GM12878 (cell line): ENCODE data around the gene CCDC178. TPM values are rescaled to one million over a fixed set of nuclear protein-coding genes. Genes with fewer than 3 reads are reported as not detected.

ENCODE experiments used
- ATAC-seq: fragments of 200-7000 bp; cut with Tn5 transposase; 3 replicates; pipeline ENCODE4 v1.9.1; 2020; ENCODE audit warnings: mild to moderate bottlenecking, moderate library complexity
- BruUV-seq: library from RNA; stranded (reverse); fragments of 400-500 nt; replicated peaks from 2 replicates; lab custom pipeline; 2021; lab: Mats Ljungman, UMichigan
- CTCF ChIA-PET: fragments of 300-600 bp; sonication (Branson Sonifier 250); formaldehyde crosslinking; extraction: SDS; loops from one replicate; lab custom pipeline; 2021; ENCODE audit warnings: inconsistent platforms; lab: Yijun Ruan, JAX
- POLR2A ChIA-PET: fragments of 350-600 bp; formaldehyde crosslinking; extraction: SDS; loops from one replicate; lab custom pipeline; 2021; ENCODE audit warnings: inconsistent platforms; lab: Charles Lee
- RAD21 ChIA-PET: fragments of 300-600 bp; sonication (Branson Sonifier 250); formaldehyde crosslinking; loops from one replicate; lab custom pipeline; 2023; ENCODE audit warnings: antibody characterized with exemption; ENCODE audit not compliant: unreplicated experiment; lab: Charles Lee
- SMC1A ChIA-PET: fragments of 300-600 bp; sonication (Branson Sonifier 250); formaldehyde crosslinking; loops from one replicate; lab custom pipeline; 2023; ENCODE audit not compliant: unreplicated experiment, uncharacterized antibody; lab: Charles Lee
- DNase-seq: peaks from one replicate; pipeline ENCODE4 v3.0.0-alpha.2; 2011; ENCODE audit warnings: low read depth, low spot score
- FAIRE-seq: peaks from 3 replicates; lab custom pipeline; 2011; peaks lifted over from hg19 to GRCh38; lab: Jason Lieb, UNC
- H2AFZ ChIP-seq: 2 replicates; pipeline ENCODE4 v1.6.0; 2011; ENCODE audit warnings: low read depth, low read length, control low read depth; ENCODE audit not compliant: control insufficient read depth
- H3K27ac ChIP-seq: 2 replicates; pipeline ENCODE4 v1.5.1; 2011; ENCODE audit warnings: control low read depth; ENCODE audit not compliant: control insufficient read depth, insufficient read depth
- H3K27me3 ChIP-seq, 2 experiments: replicated peaks in 1 of 2; 2 replicates each; pipeline versions ENCODE4 v1.6.0 to v1.6.1; 2011; ENCODE audit warnings: low read length in 1 of 2; ENCODE audit not compliant: control insufficient read depth in 2 of 2, insufficient read depth in 2 of 2
- H3K36me3 ChIP-seq, 2 experiments: 2 replicates each; pipeline ENCODE4 v1.5.1; 2011; ENCODE audit warnings: low read length in 1 of 2; ENCODE audit not compliant: control insufficient read depth in 2 of 2, insufficient read depth in 2 of 2
- H3K4me1 ChIP-seq: 2 replicates; pipeline ENCODE4 v1.6.1; 2011; ENCODE audit warnings: mild to moderate bottlenecking, low read length, moderate library complexity, mixed read lengths; ENCODE audit not compliant: control insufficient read depth, insufficient read depth
- H3K4me2 ChIP-seq: 2 replicates; pipeline ENCODE4 v1.6.0; 2011; ENCODE audit warnings: control low read depth; ENCODE audit not compliant: control insufficient read depth, insufficient read depth
- H3K4me3 ChIP-seq: fragments of 200-600 bp; sonication (generic); 2 replicates; pipeline ENCODE4 v1.5.1; 2016
- H3K79me2 ChIP-seq: 2 replicates; pipeline ENCODE4 v1.6.0; 2011; ENCODE audit warnings: low read length; ENCODE audit not compliant: control insufficient read depth, insufficient read depth
- H3K9ac ChIP-seq: 2 replicates; pipeline ENCODE4 v1.8.0; 2011; ENCODE audit warnings: low read length, control low read depth, mixed read lengths; ENCODE audit not compliant: control insufficient read depth, insufficient read depth
- H3K9me3 ChIP-seq: replicated peaks from 3 replicates; pipeline ENCODE4 v1.5.1; 2011; ENCODE audit warnings: mild to moderate bottlenecking, low read length; ENCODE audit not compliant: control insufficient read depth, insufficient read depth
- H4K20me1 ChIP-seq: 2 replicates; pipeline ENCODE4 v1.6.0; 2011; ENCODE audit not compliant: control insufficient read depth, insufficient read depth
- BCL3 ChIP-seq: IDR thresholded peaks from 2 replicates; pipeline ENCODE4 v1.6.1; 2011; ENCODE audit warnings: borderline replicate concordance, low read depth, mild to moderate bottlenecking, moderate library complexity, low read length; ENCODE audit not compliant: insufficient read depth, poor library complexity, severe bottlenecking
- E2F8 ChIP-seq: fragments of 450-650 bp; IDR thresholded peaks from 2 replicates; pipeline ENCODE4 v1.6.1; 2018; ENCODE audit warnings: mild to moderate bottlenecking, low read depth, moderate library complexity; ENCODE audit not compliant: partially characterized antibody
- ETV6 ChIP-seq, 2 experiments: fragments of 450-650 bp in 1 of 2; IDR thresholded peaks in 1 of 2; conservative IDR thresholded peaks in 1 of 2; 2 replicates each; pipeline ENCODE4 v1.6.1; 2014; ENCODE audit warnings: antibody characterized with exemption in 1 of 2, borderline replicate concordance in 1 of 2, low read depth in 1 of 2, mild to moderate bottlenecking in 1 of 2, moderate library complexity in 1 of 2
- POLR2AphosphoS2 ChIP-seq: IDR thresholded peaks from 2 replicates; pipeline ENCODE4 v1.6.1; 2011; ENCODE audit warnings: low read depth, mild to moderate bottlenecking, low read length, improper control_type of control experiment, moderate library complexity
- RAD21 ChIP-seq: IDR thresholded peaks from 2 replicates; pipeline ENCODE4 v1.6.1; 2011; ENCODE audit warnings: mild to moderate bottlenecking, low read depth, low read length, moderate library complexity; ENCODE audit not compliant: insufficient read depth
- SIN3A ChIP-seq: IDR thresholded peaks from 2 replicates; pipeline ENCODE4 v1.6.1; 2012; ENCODE audit warnings: low read depth, low read length, improper control_type of control experiment
- SMARCA5 ChIP-seq: fragments of 450-650 bp; IDR thresholded peaks from 2 replicates; pipeline ENCODE4 v1.6.1; 2017; ENCODE audit warnings: mild to moderate bottlenecking
- SMC3 ChIP-seq: IDR thresholded peaks from 2 replicates; pipeline ENCODE4 v1.6.1; 2011; ENCODE audit warnings: low read length, improper control_type of control experiment, borderline replicate concordance
- ZBTB11 ChIP-seq: fragments of 450-650 bp; formaldehyde crosslinking; IDR thresholded peaks from 2 replicates; pipeline ENCODE4 v1.5.0; 2022; ENCODE audit warnings: mild to moderate bottlenecking, missing genetic modification characterization
- ZNF217 ChIP-seq: fragments of 450-650 bp; IDR thresholded peaks from 2 replicates; pipeline ENCODE4 v1.6.1; 2017; ENCODE audit warnings: antibody characterized with exemption, mild to moderate bottlenecking
- WGBS: methylation state at CpG from one replicate; pipeline ENCODE4 v1.1.6; 2016; ENCODE audit warnings: low lambda C conversion rate; ENCODE audit not compliant: insufficient replicate concordance, insufficient coverage; ENCODE audit errors: missing lambda C conversion rate; 5-methylcytosine and 5-hydroxymethylcytosine counted together
- in situ Hi-C: fragments of 300-500 bp; cut with MboI; formaldehyde crosslinking; loops from 9 replicates; pipeline ENCODE4 v1.14.3; 2018; ENCODE audit warnings: mixed read lengths
- intact Hi-C: fragments of 100-400 bp; cut with micrococcal nuclease; formaldehyde crosslinking; loops from one replicate; pipeline ENCODE4 v1.14.2; 2022; ENCODE audit not compliant: unreplicated experiment
- polyA plus RNA-seq, 11 experiments: library from polyadenylated mRNA; depleted of rRNA in 4 of 11; unstranded in 6 of 11; stranded (reverse) in 5 of 11; fragments of >200 nt; fragmentation: Nextera tagmentation in 4 of 11; fragmentation: Illumina TruSeq in 1 of 11; extraction: Ambion mirVana in 4 of 11; extraction: Trizol in 1 of 11; gene quantifications; 1 replicate in 1 of 11; 2 replicates in 10 of 11; pipeline versions ENCODE4 v1.2.1 to v1.2.3, GENCODE V29; 2011 to 2016; ENCODE audit warnings: inconsistent platforms in 2 of 11, missing spikeins in 2 of 11, low read depth in 1 of 11
- total RNA-seq, 4 experiments: library from RNA; depleted of rRNA in 3 of 4; stranded (reverse); fragments of >200 nt in 3 of 4; fragmentation: Illumina TruSeq in 1 of 4; extraction: Trizol in 1 of 4; gene quantifications; 2 replicates each; pipeline versions ENCODE4 v1.2.1 to v1.2.3, GENCODE V29; 2013 to 2021

Gene CCDC178
- total and polyA plus RNA-seq, 10 of the 15 experiments (the other 5 are each of a cell fraction or from before 2014, with no cell fraction given) = 0.04 TPM; not detected in 9

GRCh38 chr18:32937066-32937465 lies 503.5 kb downstream of the CCDC178 start (continued):
- TF ChIP-seq ETV6 (conservative IDR thresholded peaks at IDR 0.05 in 1 of 2, IDR thresholded peaks at IDR 0.05 in 1 of 2; ENCODE audit: borderline replicate concordance in 1 of 2, low read depth in 1 of 2) (no peak), ZBTB11 (CRISPR knock-in tag) (no peak), BCL3 (no peak), SIN3A (no peak), SMC3 (no peak), POLR2AphosphoS2 (no peak)

- BruUV-seq = no TSS peak
- Histone ChIP-seq H3K27me3 (no peaks in the 10 kb centered on the region), H3K79me2 (no peaks in the 10 kb centered on the region), H3K4me1 (no peaks in the 10 kb centered on the region), H3K36me3 (no peaks in the 10 kb centered on the region), H3K9me3 (no peaks in the 10 kb centered on the region), H3K4me2 (no peak overlapping the region), H3K9ac (no peak overlapping the region), H2AFZ (no peak overlapping the region), H3K4me3 (no peak overlapping the region), H3K27ac (no peak overlapping the region), H4K20me1 (no peaks in the 10 kb centered on the region)
- DNase-seq (no peak), FAIRE-seq (no peak), ATAC-seq (no peak)
- SMC1A ChIA-PET = no interaction called here
- intact Hi-C loops = loop anchor here (10.0 kb wide), 2 partner anchors 339 to 779 kb away; no protein-coding TSS in a partner anchor
- RAD21 ChIA-PET = no interaction called here
- POLR2A ChIA-PET = no interaction called here
- no peak for TF ChIP-seq SMARCA5
- no peak for TF ChIP-seq RAD21
- no peak for TF ChIP-seq E2F8
- TF ChIP-seq ZNF217 = no peak
- CTCF ChIA-PET = interaction anchor here (0.7 kb wide), 1 partner anchor 776 kb away, joined by 3 read pairs; no protein-coding TSS in a partner anchor
- 16% methylated on average over 4 of the region's 4 CpGs for WGBS
- in situ Hi-C loops = loop anchor here (25.0 kb wide), 1 partner anchor 222 kb away; no protein-coding TSS in a partner anchor
Observed at GRCh38 chr18:32934201-32934600, 506.3 kb downstream of the CCDC178 start.
